Right lobe of liver (tissue), 6 donors: ENCODE results near the gene PDHA2. TPM values are rescaled to one million over a fixed set of nuclear protein-coding genes. Genes with fewer than 3 reads are reported as not detected.

ENCODE experiments used
- ATAC-seq, 4 donors: fragments of 200-7000 bp; cut with Tn5 transposase; one replicate each; pipeline ENCODE4 v1.9.1; 2020; ENCODE audit warnings: mild to moderate bottlenecking in 4 of 4, moderate library complexity in 4 of 4
- DNase-seq, 3 donors: peaks; one replicate each; pipeline ENCODE4 v3.0.0-alpha.2; 2020
- H3K27ac ChIP-seq, 3 donors: fragments of 200-600 bp; one replicate each; pipeline ENCODE4 v1.8.0; 2022
- H3K27me3 ChIP-seq, 2 donors: fragments of 200-600 bp; one replicate each; pipeline ENCODE4 v1.8.0; 2022
- H3K36me3 ChIP-seq, 4 donors: fragments of 200-600 bp; sonication (generic) in 1 of 4; one replicate each; pipeline versions ENCODE4 v1.5.1 to v1.8.0; 2017 to 2022; ENCODE audit warnings: control low read depth in 1 of 4
- H3K4me1 ChIP-seq, 4 donors: fragments of 200-600 bp; sonication (generic) in 1 of 4; one replicate each; pipeline versions ENCODE4 v1.5.1 to v1.8.0; 2017 to 2022; ENCODE audit warnings: control low read depth in 1 of 4
- H3K4me3 ChIP-seq, 3 donors: fragments of 200-600 bp; one replicate each; pipeline ENCODE4 v1.8.0; 2022
- H3K9me3 ChIP-seq, 4 donors: fragments of 200-600 bp; sonication (generic) in 1 of 4; one replicate each; pipeline versions ENCODE4 v1.5.1 to v1.8.0; 2017 to 2022; ENCODE audit warnings: control low read depth in 1 of 4
- CTCF ChIP-seq, 4 donors: fragments of 200-600 bp in 3 of 4; fragments of 450-650 bp in 1 of 4; IDR thresholded peaks; one replicate each; pipeline versions ENCODE4 v1.5.1 to v1.8.0; 2016 to 2022; ENCODE audit warnings: antibody characterized with exemption in 4 of 4, mild to moderate bottlenecking in 2 of 4
- POLR2A ChIP-seq: fragments of 450-650 bp; IDR thresholded peaks from one replicate; pipeline ENCODE4 v1.6.1; 2017; ENCODE audit warnings: antibody characterized with exemption, mild to moderate bottlenecking
- WGBS: methylation state at CpG from one replicate; pipeline ENCODE4 v1.1.6; 2018; ENCODE audit warnings: low coverage, low lambda C conversion rate; ENCODE audit not compliant: insufficient coverage; ENCODE audit errors: missing lambda C conversion rate; 5-methylcytosine and 5-hydroxymethylcytosine counted together
- intact Hi-C, 2 donors: fragments of 100-400 bp; cut with DNase I; formaldehyde crosslinking; loops; one replicate each; pipeline versions ENCODE4 v1.11.2 to v1.14.1; 2022
- total RNA-seq, 6 experiments: library from RNA; depleted of rRNA in 2 of 6; stranded (reverse); fragments of >200 nt in 2 of 6; fragmentation: NEBNext Ultra II Directional in 3 of 6; extraction: Animal tissue kit (Norgen Biotek cat#: 25700) in 3 of 6; gene quantifications; one replicate each; pipeline versions ENCODE4 v1.1.0 to v1.2.4, GENCODE V29; 2016 to 2023
- donor health status: DM: no; HTN: yes; CAD: no.
- donor health status: DM: no; HTN: no; CAD: no.
- donor health status: DM: no; HTN: no; CAD: no.
- donor health status: DM: no; HTN: yes; CAD: no.
- donor health status: DM: no; HTN: yes; CAD: no.

PDHA2 gene
- total RNA-seq, 6 experiments from 2014 or later: not detected

GRCh38 chr4:95825546-95825945 is 14.3 kb upstream of the PDHA2 start:
- TF ChIP-seq POLR2A (no peak), CTCF (IDR thresholded peaks at IDR 0.05) (no peak)
- no peaks in the 10 kb centered on the region for H3K36me3 ChIP-seq
- H3K4me3 ChIP-seq: no peak overlapping the region
- ATAC-seq (no peak), DNase-seq (no peak)
- intact Hi-C loops: no loop called here
- WGBS: 48% methylated on average over 5 of the region's 5 CpGs
- no peaks in the 10 kb centered on the region for H3K9me3 ChIP-seq
- no peak overlapping the region for H3K27ac ChIP-seq
- no peaks in the 10 kb centered on the region for H3K27me3 ChIP-seq
- no peaks in the 10 kb centered on the region for H3K4me1 ChIP-seq

DNA sequence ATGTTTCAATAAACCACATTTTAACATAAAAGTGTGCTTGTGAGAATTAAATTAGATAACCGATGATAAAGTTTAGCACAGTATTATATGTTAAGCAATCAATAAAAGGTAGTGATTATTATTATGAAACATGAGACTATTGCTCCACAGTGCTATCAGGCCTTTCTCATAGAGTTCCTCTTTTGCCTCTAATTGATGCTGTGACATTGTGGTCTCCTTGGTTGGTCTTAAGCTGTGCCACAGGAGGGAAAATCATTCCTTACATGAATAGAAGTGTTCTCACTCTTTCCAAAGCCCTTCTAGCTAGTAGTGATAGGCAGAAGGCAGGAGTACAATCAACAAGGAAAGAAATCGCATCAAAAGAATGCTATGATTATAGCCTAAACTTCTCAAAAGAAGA is 9.2 kb upstream of the PDHA2 start:
- WGBS: 67% methylated on average over 2 of the region's 2 CpGs
- H3K4me3 ChIP-seq: no peak overlapping the region

GRCh38 chr4:95831166-95831565 is 8.7 kb upstream of the PDHA2 start:
- intact Hi-C loops: no loop called here
- DNase-seq (no peak), ATAC-seq (no peak)
- H3K4me3 ChIP-seq: no peak overlapping the region
- WGBS: 34% methylated on average over 4 of the region's 4 CpGs
- H3K9me3 ChIP-seq: no peaks in the 10 kb centered on the region
- no peaks in the 10 kb centered on the region for H3K4me1 ChIP-seq
- H3K27ac ChIP-seq: no peak overlapping the region
- no peak for TF ChIP-seq CTCF (IDR thresholded peaks at IDR 0.05)
- no peak for TF ChIP-seq POLR2A
- no peaks in the 10 kb centered on the region for H3K27me3 ChIP-seq
- H3K36me3 ChIP-seq: no peaks in the 10 kb centered on the region

More for the DNA sequence above, 9.2 kb upstream of the PDHA2 start:
- no peaks in the 10 kb centered on the region for H3K27me3 ChIP-seq
- no peaks in the 10 kb centered on the region for H3K4me1 ChIP-seq
- intact Hi-C loops: no loop called here
- no peak for TF ChIP-seq CTCF (IDR thresholded peaks at IDR 0.05)
- TF ChIP-seq POLR2A: no peak
- no peak for ATAC-seq
- H3K36me3 ChIP-seq: no peaks in the 10 kb centered on the region
- no peak overlapping the region for H3K27ac ChIP-seq
- DNase-seq: no peak
- no peaks in the 10 kb centered on the region for H3K9me3 ChIP-seq

GRCh38 chr4:95833711-95834194 is 6.1 kb upstream of the PDHA2 start:
- Histone ChIP-seq H3K36me3 (no peaks in the 10 kb centered on the region), H3K27me3 (no peaks in the 10 kb centered on the region), H3K9me3 (no peaks in the 10 kb centered on the region), H3K4me3 (no peak overlapping the region), H3K27ac (no peak overlapping the region), H3K4me1 (no peaks in the 10 kb centered on the region)
- ATAC-seq: no peak
- TF ChIP-seq CTCF (IDR thresholded peaks at IDR 0.05) (no peak), POLR2A (no peak)
- no peak for DNase-seq
- intact Hi-C loops: no loop called here

DNA sequence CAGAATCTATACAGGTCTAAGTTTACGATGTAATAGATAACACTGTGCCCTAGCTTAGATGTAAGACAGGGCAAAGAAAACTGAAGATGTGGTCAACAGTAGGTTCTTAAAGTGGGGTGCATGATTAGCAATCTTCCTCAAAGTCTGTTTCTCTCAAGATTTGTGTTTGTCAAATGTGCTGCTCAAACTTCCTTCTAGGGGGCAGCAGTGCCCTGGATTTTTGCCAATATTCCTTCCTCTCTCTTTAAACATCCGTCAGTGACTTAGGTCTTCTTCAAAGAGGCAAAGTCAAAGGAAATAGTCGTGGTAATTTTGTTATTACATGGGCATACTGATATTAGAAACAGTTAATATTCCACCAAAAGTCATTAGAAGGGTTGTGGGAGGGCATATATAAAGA is 4.2 kb upstream of the PDHA2 start:
- H3K27me3 ChIP-seq: no peaks in the 10 kb centered on the region
- DNase-seq (no peak), ATAC-seq (no peak)
- no peaks in the 10 kb centered on the region for H3K4me1 ChIP-seq
- H3K9me3 ChIP-seq: no peaks in the 10 kb centered on the region
- H3K4me3 ChIP-seq: no peak overlapping the region
- TF ChIP-seq POLR2A (no peak), CTCF (IDR thresholded peaks at IDR 0.05) (no peak)
- H3K36me3 ChIP-seq: no peaks in the 10 kb centered on the region
- H3K27ac ChIP-seq: no peak overlapping the region
- WGBS: 22% methylated on average over 3 of the region's 3 CpGs
- intact Hi-C loops: no loop called here
